HG03521 (cell line): ENCODE results near the gene FABP3.

ENCODE experiments used
- ATAC-seq: cut with Tn5 transposase; IDR thresholded peaks from one replicate; pipeline ENCODE4 v1.9.1; 2021; ENCODE audit warnings: mild to moderate bottlenecking, moderate library complexity; ENCODE audit not compliant: unreplicated experiment

Gene FABP3

DNA sequence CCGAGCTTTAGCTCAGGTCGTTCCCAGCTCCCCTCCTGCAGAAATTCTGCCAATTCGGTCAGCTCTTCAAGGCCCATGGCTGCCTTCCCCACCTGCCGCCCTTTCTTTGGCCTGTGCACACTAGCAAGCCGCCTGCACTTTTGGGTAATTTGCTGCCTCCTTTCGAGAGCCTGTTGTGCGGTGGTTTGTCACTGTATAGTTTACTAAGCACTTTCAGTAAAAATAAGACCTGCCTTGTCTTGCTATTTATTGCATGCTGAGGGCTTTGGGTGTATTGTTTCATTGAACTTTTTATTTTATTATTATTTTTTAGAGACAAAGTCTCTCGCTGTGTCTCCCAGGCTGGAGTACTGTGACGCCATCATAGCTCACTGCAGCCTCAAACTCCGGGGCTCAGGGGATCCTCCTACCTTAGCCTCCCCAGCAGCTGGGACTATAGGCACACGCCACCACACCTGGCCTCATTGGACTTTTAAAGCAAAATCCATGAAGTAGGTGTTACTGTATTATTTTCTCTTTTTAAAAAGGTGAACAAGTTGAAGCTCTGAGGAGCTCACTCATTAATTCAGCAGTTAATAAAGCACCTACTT is 1.1 kb upstream of the FABP3 start:
- no peak for ATAC-seq

- no peak for ATAC-seq
Measured at GRCh38 chr1:31372751-31373055, 173 bp downstream of the FABP3 start.

GRCh38 chr1:31372051-31372450 is 825 bp downstream of the FABP3 start:
- ATAC-seq = no peak

- no peak for ATAC-seq
Measured at GRCh38 chr1:31371121-31371959, 1.5 kb downstream of the FABP3 start.

DNA sequence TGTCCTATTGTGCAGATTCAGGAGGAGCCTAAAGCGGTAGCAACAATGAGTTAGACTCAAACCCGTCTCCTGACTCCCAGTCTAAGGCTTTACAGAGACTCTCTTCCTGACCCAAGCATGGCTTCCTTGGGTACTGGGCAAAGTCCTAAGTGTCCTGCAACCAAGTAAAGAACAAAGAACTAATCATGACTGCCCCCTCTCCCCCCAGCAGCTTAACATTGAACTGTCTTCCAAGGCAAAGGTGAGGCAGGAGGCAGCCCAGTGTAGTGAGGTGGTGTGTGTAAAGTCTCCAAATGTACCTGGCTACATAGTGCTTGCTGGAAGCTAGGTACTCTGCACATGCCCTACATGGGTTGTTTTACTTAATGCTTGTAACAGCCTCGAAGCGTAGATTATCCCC is 2.3 kb downstream of the FABP3 start:
- no peak for ATAC-seq

GRCh38 chr1:31370021-31370420 is 2.9 kb downstream of the FABP3 start:
- ATAC-seq = no peak

- ATAC-seq = no peak
Measured at GRCh38 chr1:31368611-31369107, 4.2 kb downstream of the FABP3 start.

DNA sequence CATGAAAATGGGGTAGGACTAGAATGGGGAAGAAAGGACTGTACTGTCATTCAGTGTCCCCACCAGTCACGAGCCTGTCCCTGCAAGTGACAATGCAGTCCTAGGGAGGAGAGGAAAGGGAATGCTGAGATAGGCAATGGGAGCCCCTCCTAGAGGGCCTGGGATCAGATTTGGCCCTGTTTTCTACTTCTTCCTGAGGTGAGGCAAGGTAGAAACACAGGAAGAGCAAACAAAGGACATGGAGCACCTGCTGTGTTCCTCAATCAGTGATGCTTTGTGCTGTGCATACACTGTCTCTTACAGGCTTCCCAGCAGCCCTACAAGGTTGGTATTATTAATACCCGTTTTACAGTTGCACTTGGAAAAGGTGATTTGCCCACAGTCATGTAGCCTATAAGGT is 6.1 kb downstream of the FABP3 start:
- ATAC-seq = no peak

DNA sequence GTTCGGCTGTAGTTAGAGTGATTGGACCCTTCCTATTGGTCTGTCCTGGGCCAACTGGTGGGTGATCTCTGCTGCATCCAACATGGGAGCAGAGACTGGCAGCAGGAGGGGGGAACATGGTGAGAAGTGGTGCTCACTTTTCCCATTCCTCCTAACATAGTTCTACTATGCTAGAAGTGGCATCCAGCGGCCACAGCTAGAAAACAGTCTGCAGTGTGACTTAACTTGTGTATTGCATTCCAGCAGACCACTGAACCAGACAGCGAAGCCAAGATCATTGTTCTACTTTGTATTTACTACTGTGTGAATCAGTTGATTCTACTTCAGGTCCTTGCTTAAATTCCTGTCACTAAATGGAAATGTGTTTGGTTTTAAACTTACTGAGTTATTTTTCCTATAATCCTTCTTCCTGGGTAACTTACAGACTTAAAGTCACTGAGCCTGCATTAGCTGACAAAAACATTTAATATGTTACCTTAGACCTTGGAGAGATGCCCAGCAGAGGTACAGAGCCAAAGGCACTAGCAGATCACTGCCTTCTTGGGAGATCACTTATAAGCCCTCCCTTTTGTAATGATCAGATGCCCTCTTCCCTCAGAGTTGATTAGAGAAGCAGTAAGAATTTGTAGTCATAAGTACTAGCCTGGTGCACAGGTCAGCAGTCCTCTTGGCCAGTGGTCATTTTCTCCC is 8.2 kb downstream of the FABP3 start:
- no peak for ATAC-seq

DNA sequence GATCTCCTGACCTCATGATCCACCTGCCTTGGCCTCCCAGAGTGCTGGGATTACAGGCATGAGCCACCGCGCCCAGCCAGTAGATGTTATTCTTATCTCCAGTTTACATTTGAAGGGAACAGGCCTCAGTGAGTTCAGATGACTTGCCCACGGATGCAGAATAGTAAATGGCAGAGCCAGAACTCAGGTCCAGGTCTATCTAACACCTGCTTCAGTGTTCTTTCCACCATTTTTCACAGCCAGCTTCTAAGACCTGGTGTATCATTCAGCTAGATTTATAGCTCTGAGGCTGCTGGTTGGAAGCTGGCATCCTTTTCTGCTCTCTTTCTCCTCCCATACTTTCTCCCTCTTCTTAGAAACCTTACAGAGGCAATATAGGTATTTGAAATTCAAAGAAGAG is 10.8 kb downstream of the FABP3 start:
- ATAC-seq = no peak

GRCh38 chr1:31361607-31362006 is 11.3 kb downstream of the FABP3 start:
- no peak for ATAC-seq

- ATAC-seq = no peak
Measured at GRCh38 chr1:31356427-31356826, 16.4 kb downstream of the FABP3 start.

GRCh38 chr1:31354283-31354682 is 18.6 kb downstream of the FABP3 start:
- no peak for ATAC-seq

GRCh38 chr1:31348449-31348848 is 24.4 kb downstream of the FABP3 start:
- no peak for ATAC-seq

DNA sequence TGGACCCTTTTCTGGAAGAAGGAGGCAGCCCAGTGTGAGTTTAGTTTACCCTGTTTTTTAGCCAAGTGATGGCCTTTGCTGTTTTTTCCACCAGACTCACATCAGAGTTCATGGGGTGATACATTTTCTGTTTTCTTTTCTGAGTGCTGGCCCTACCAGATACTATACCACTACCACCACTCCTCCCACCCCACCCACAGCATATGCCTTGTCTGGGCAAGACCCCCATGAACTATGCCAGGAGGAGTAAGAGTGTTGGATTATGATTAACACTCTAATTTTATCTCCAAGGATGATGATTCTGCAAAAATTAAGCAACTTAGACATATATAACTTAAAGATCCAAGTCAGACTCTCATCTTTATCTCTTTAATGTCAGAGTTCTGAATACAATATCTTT is 26.1 kb downstream of the FABP3 start:
- ATAC-seq = no peak

- no peak for ATAC-seq
Measured at GRCh38 chr1:31345635-31346034, 27.2 kb downstream of the FABP3 start.

DNA sequence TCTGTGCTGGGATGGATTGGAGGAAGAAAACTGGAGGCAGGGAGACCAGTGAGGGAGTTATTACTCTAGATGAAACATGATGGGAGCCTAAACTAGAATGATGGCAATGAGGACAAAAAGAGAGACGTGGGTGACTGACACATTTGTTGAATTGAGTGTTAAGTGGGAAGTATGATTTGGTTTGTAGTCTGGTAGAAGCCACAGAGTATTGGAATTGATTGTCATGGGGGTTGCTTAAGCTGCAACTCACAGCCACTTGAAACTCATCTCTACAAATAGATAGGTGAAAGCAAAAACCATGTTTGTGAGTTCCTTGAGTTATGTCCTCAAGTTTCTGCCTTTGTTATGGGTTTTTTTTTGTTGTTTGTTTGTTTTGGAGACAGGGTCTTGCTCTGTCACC is 28.4 kb downstream of the FABP3 start:
- ATAC-seq = no peak

- ATAC-seq = no peak
Measured at GRCh38 chr1:31336687-31337467, 36.0 kb downstream of the FABP3 start.

- ATAC-seq = no peak
Measured at GRCh38 chr1:31335007-31335406, 37.9 kb downstream of the FABP3 start.

DNA sequence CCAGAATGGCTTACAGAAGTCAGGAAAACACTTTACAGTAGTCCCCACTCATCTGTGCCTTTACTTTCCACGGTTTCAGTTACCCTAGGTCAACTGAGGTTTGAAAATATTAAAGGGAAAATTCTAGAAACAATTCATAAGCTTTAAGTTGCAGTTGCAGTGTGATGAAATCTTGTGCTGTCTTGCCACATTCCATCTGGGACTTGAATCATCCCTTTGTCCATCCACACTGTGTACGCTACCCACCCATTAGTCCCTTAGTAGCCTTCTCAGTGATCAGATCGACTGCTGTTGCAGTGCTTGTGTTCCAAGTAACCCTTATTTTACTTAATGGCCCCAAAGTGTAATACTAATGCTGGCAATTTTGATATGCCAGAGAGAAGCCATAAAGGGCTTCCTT is 45.5 kb downstream of the FABP3 start:
- no peak for ATAC-seq

GRCh38 chr1:31326461-31326860 is 46.4 kb downstream of the FABP3 start:
- ATAC-seq = no peak
